ENCODE results near the gene PID1. TPM values are rescaled to one million over a fixed set of nuclear protein-coding genes. Genes with fewer than 3 reads are reported as not detected.

The PID1 gene
- total RNA-seq, 1 donor from 2014 or later: 51.4 TPM

DNA sequence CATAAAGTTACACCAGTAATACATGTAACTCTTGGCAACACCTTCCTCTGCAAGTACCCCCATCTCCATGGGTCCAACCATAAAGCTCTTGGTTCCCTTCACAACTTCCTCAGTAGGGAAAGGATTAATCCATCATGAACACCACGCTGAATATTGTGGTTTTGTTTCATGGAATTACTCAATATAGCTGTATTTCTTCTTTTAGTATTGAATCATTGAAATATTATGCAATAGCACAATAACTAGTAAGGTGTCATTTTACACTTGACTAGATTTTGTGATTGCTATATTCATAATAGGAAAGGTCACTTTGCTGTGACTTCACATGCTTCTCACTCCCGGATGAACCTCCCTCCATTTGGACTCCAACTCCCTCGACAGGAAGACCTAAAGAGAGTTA is 29.7 kb upstream of the PID1 start:
- DNase-seq (no peak), ATAC-seq (peak; percentile 67)
- no peaks in the 10 kb centered on the region for H3K9me3 ChIP-seq
- TF ChIP-seq, protein P1, sequence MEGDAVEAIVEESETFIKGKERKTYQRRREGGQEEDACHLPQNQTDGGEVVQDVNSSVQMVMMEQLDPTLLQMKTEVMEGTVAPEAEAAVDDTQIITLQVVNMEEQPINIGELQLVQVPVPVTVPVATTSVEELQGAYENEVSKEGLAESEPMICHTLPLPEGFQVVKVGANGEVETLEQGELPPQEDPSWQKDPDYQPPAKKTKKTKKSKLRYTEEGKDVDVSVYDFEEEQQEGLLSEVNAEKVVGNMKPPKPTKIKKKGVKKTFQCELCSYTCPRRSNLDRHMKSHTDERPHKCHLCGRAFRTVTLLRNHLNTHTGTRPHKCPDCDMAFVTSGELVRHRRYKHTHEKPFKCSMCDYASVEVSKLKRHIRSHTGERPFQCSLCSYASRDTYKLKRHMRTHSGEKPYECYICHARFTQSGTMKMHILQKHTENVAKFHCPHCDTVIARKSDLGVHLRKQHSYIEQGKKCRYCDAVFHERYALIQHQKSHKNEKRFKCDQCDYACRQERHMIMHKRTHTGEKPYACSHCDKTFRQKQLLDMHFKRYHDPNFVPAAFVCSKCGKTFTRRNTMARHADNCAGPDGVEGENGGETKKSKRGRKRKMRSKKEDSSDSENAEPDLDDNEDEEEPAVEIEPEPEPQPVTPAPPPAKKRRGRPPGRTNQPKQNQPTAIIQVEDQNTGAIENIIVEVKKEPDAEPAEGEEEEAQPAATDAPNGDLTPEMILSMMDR (IDR thresholded peaks at IDR 0.05): no peak
- H3K4me1 ChIP-seq: peaks cover 25% of the 10 kb centered on the region
- no peaks in the 10 kb centered on the region for H3K36me3 ChIP-seq
- no peak overlapping the region for H3K4me3 ChIP-seq
- H3K27me3 ChIP-seq: no peaks in the 10 kb centered on the region
- intact Hi-C loops (cut with DNase I): no loop called here
- peak overlapping the region; percentile 25 for H3K27ac ChIP-seq

DNA sequence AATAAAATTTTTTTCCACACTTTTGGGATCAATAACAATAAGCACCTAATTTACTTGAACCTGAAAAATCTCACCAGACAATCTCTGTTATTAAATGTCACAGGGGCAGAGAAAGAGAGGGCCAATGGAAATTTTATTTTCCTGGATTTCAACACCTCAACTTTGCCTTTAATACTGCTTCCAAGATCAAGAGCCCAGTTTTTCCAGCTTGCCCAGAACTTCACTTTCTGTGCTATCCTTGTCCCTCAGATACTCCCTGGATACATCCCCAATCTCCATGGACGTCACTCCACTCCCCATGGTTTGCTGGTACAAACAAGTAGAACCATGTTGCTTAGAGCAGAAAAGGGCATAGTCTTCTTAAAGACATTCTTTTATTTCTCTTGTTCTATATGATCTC is 29.3 kb upstream of the PID1 start:
- H3K4me3 ChIP-seq: no peak overlapping the region
- no peak for DNase-seq
- H3K4me1 ChIP-seq: peaks cover 30% of the 10 kb centered on the region
- intact Hi-C loops (cut with DNase I): no loop called here
- H3K27ac ChIP-seq: no peak overlapping the region
- ATAC-seq: no peak
- H3K27me3 ChIP-seq: no peaks in the 10 kb centered on the region
- H3K36me3 ChIP-seq: no peaks in the 10 kb centered on the region
- TF ChIP-seq, protein P1 (IDR thresholded peaks at IDR 0.05): no peak
- H3K9me3 ChIP-seq: no peaks in the 10 kb centered on the region

DNA sequence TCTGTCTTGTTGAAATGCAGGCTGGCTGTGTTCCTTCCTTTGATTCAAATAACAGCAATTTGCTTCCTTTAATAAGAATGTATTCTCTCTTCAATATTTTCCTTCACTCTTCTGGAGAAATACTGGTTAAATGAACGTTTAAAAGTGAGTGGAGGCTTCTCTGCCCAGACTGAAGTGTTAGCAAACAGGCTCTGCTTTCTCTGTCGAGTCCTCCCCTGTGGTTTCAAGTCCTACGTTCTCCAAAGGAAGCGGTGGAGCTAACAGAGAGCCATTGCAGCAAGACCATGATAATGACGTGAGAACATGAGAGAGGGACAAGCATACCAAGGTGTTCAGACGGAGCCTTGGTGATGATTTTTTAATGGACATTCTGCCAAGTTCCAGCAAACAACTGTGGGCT is 26.2 kb upstream of the PID1 start:
- peaks cover 33% of the 10 kb centered on the region for H3K4me1 ChIP-seq
- no peak overlapping the region for H3K27ac ChIP-seq
- H3K9me3 ChIP-seq: no peaks in the 10 kb centered on the region
- no peaks in the 10 kb centered on the region for H3K36me3 ChIP-seq
- ATAC-seq (peak; percentile 87), DNase-seq (no peak)
- intact Hi-C loops (cut with DNase I): no loop called here
- no peak overlapping the region for H3K4me3 ChIP-seq
- H3K27me3 ChIP-seq: no peaks in the 10 kb centered on the region
- TF ChIP-seq, protein P1 (IDR thresholded peaks at IDR 0.05): no peak

DNA sequence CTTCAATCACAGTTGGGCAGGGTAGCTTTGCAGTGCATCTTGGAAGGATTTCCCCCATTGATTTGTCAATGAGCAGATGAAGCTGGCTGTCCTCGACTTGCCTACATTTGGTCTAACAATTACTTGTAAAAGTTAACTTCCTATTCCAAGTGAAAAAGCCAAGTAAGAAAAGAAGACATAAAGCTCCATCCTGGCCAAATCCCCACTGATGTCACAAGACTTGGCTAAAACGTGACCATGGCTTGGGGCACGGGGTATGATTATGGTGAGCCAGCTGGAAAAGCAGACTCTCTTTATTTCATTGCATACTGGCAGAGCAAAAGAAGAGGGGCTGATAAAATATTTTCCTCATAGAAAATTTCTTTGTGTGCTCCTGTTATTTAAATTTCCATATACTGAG is 25.4 kb upstream of the PID1 start:
- peak overlapping the region; percentile 3 for H3K27ac ChIP-seq
- TF ChIP-seq, protein P1 (IDR thresholded peaks at IDR 0.05): no peak
- peaks cover 33% of the 10 kb centered on the region for H3K4me1 ChIP-seq
- H3K27me3 ChIP-seq: no peaks in the 10 kb centered on the region
- DNase-seq: no peak
- no peak for ATAC-seq
- no peaks in the 10 kb centered on the region for H3K9me3 ChIP-seq
- intact Hi-C loops (cut with DNase I): no loop called here
- no peak overlapping the region for H3K4me3 ChIP-seq
- no peaks in the 10 kb centered on the region for H3K36me3 ChIP-seq

DNA sequence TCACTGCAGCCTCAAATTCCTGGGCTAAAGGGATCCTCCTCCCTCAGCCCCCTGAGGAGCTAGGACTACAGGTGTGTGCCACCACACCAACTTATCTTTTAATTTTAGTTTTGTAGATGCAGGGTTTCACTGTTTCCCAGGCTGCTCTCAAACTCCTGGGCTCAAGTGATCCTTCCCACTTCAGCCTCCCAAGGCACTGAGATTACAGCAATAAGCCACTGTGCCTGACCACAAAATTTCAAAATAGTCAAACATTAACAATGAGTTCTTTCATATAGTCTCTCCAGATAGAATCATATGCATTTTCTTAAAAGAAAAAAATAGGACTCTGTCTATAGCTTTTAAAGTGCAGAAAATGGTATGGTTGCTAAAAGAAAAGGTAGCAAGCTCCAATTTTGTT is 24.9 kb upstream of the PID1 start:
- ATAC-seq: peak; percentile 80
- intact Hi-C loops (cut with DNase I): no loop called here
- no peaks in the 10 kb centered on the region for H3K36me3 ChIP-seq
- TF ChIP-seq, protein P1 (IDR thresholded peaks at IDR 0.05): no peak
- peaks cover 30% of the 10 kb centered on the region for H3K4me1 ChIP-seq
- no peaks in the 10 kb centered on the region for H3K9me3 ChIP-seq
- peak overlapping the region; percentile 3 for H3K27ac ChIP-seq
- no peaks in the 10 kb centered on the region for H3K27me3 ChIP-seq
- no peak for DNase-seq
- no peak overlapping the region for H3K4me3 ChIP-seq

DNA sequence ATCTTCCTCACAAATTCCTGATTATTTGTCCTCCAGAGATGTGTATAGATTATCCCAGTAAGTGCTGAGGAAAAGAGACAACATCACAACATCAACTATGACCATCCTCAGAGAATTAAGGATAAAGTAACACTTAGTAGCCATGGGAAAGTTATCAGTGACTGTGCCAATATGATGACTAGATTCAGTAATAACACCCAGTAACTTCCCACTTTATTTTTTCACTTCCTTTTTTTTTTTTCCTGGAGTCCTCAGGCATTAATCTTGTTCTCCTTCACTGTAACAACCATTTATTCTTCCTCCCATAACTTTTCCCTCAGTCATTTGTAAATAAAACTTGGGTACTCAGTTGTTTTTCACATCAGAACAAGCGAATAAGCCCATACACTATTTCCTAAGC is 16.7 kb upstream of the PID1 start:
- no peak for DNase-seq
- peak; percentile 40 for ATAC-seq
- Histone ChIP-seq H3K9me3 (no peaks in the 10 kb centered on the region), H3K27me3 (no peaks in the 10 kb centered on the region), H3K4me3 (no peak overlapping the region), H3K4me1 (no peaks in the 10 kb centered on the region), H3K36me3 (no peaks in the 10 kb centered on the region), H3K27ac (no peak overlapping the region)
- TF ChIP-seq, protein P1 (IDR thresholded peaks at IDR 0.05): no peak
- intact Hi-C loops (cut with DNase I): no loop called here
